Measurements from ENCODE around the gene SPATC1L.

- TF ChIP-seq, protein P1, sequence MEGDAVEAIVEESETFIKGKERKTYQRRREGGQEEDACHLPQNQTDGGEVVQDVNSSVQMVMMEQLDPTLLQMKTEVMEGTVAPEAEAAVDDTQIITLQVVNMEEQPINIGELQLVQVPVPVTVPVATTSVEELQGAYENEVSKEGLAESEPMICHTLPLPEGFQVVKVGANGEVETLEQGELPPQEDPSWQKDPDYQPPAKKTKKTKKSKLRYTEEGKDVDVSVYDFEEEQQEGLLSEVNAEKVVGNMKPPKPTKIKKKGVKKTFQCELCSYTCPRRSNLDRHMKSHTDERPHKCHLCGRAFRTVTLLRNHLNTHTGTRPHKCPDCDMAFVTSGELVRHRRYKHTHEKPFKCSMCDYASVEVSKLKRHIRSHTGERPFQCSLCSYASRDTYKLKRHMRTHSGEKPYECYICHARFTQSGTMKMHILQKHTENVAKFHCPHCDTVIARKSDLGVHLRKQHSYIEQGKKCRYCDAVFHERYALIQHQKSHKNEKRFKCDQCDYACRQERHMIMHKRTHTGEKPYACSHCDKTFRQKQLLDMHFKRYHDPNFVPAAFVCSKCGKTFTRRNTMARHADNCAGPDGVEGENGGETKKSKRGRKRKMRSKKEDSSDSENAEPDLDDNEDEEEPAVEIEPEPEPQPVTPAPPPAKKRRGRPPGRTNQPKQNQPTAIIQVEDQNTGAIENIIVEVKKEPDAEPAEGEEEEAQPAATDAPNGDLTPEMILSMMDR (IDR thresholded peaks at IDR 0.05) = no peak
- no peak for TF ChIP-seq POLR2A (IDR thresholded peaks at IDR 0.05)
Observed at GRCh38 chr21:46150073-46150472, 34.2 kb downstream of the SPATC1L start.
